Fibroblast of skin of right biceps (primary cell): ENCODE measurements around the gene NEK1.
"Not testable (repeated sequence)": the region's sequence is repeated elsewhere in the genome, so short reads cannot be mapped to it uniquely, and the experiment has no call there.

Experiments used
- DNase-seq: peaks from one replicate; pipeline ENCODE4 v3.0.0-alpha.2; 2013

The NEK1 gene

DNA sequence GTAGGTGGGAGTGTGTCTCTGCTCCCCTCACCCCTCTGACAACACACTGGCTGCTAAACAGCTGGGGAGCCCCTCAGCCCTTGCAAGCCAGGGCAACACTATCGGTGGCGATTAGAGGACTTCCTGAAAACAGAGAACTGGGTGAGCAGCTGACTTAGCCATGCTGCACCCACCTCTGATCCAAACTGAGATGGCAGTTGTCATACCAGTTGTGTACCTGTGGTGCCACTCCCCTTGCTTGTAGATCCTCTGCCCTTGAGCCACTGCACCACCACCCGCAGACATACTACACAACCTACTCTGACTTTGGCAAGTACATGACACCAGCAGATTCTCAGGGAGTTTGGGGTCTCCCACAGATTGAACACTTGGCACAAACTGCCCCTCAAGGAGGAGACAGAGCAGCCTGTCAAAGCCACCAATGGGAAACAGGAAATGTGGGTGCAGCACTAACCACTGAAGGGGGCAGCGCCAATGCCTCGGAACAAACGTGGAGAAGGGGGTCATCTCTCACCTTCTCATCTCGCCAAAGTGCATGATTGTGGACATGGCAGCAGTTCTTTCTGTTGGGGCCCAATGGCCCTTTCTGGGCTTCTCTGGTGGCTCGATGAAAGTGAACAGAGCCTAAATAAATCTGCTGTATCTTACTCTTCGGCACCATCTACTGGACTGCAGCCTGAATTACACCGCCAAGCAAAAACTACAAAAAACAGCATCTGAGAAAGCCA, 119.8 kb downstream of the NEK1 start:
- DNase-seq = peak; percentile 40

- DNase-seq = no peak
Measured at GRCh38 chr4:169491211-169491610, 121.2 kb downstream of the NEK1 start.

GRCh38 chr4:169489306-169489705, 123.1 kb downstream of the NEK1 start:
- no peak for DNase-seq

- DNase-seq = peak; percentile 61
Measured at GRCh38 chr4:169485791-169486742, 126.3 kb downstream of the NEK1 start.

GRCh38 chr4:169485086-169485485, 127.3 kb downstream of the NEK1 start:
- DNase-seq = peak; percentile 36

DNA sequence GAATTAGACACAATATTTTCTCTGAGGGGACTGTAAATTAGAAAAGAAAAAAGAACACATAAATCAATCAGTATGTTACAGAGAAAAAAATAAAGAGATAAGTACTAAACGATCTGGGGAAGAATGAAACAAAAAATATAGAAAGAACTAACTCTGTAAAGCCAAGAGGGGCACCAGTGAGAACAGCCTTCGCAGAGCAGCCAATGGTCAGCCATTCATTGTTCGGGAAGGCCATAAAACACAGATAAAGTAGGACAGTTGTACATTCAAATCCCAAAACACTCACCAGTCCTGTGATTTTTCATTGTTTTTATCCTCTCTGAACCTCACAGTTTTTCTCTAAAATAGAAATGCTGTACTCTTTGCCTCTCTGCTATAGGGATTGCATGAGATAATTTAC, 127.9 kb downstream of the NEK1 start:
- peak; percentile 5 for DNase-seq

DNA sequence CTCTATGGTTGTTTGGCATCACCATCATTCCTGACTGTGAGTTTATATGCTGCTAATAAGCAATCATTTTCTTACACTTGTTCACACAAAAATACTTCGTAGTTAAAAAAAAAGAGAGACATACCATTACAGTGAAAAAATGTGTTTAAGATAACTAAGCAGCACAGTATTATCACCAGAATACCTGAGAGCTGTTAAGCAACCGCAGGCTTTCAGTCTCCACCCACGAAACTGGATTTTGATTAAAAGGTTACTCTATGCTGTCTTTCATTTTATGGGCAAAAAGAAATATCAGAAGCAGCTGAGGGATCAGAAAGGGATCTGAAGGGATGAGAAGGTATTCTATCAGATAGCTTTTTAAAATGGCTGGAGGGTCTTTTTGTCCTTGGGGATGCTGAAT, 148.3 kb downstream of the NEK1 start:
- DNase-seq = no peak

DNA sequence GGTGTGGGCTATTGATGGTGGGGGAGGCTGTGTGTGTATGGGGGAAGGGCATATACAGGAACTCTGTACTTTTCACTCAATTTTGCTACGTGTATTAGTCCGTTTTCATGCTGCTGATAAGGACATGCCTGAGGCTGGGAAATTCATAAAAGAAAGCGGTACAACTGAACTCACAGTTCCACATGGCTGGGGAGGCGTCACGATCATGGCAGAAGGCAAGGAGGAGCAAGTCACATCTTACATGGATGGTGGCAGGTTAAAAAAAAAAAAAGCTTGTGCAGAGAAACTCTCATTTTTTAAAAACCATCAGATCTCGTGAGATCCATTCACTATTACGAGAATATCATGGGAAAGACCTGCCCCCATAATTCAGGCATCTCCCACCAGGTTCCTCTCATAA, 152.3 kb downstream of the NEK1 start:
- no peak for DNase-seq

- DNase-seq = no peak
Measured at GRCh38 chr4:169458575-169458974, 153.8 kb downstream of the NEK1 start.

DNA sequence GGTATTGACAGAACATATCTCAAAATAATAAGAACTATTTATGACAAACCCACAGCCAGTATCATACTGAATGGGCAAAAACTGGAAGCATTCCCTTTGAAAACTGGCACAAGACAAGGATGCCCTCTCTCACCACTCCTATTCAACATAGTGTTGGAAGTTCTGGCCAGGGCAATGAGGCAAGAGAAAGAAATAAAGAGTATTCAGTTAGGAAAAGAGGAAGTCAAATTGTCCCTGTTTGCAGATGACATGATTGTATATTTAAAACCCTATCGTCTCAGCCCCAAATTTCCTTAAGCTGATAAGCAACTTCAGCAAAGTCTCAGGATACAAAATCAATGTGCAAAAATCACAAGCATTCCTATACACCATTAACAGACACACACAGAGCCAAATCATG, 159.7 kb downstream of the NEK1 start:
- DNase-seq = not testable (repeated sequence)

- not testable (repeated sequence) for DNase-seq
Measured at GRCh38 chr4:169448935-169449334, 163.4 kb downstream of the NEK1 start.

- DNase-seq = no peak
Measured at GRCh38 chr4:169446824-169447223, 165.6 kb downstream of the NEK1 start.

- DNase-seq = no peak
Measured at GRCh38 chr4:169443748-169444147, 168.6 kb downstream of the NEK1 start.

DNA sequence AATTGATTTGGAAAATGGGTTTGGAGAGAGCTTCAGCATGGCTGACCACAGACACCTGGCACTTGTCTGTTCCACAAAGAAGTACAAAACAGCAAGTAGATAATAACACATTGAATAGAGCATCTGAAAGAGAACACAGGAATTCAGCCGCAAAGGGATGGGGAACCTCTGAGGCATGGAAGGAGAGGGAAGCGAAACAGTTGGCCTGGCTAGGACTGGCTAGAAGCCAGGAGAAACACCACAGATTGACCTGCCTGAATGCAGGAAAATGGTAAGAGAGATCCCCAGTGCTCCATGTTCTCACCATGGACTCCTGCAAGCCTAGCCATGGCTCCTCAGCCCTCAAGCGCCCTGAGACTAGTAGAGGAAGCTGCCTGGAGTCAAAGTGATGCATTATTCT, 171.9 kb downstream of the NEK1 start:
- no peak for DNase-seq

GRCh38 chr4:169439244-169439643, 173.1 kb downstream of the NEK1 start:
- DNase-seq = no peak

DNA sequence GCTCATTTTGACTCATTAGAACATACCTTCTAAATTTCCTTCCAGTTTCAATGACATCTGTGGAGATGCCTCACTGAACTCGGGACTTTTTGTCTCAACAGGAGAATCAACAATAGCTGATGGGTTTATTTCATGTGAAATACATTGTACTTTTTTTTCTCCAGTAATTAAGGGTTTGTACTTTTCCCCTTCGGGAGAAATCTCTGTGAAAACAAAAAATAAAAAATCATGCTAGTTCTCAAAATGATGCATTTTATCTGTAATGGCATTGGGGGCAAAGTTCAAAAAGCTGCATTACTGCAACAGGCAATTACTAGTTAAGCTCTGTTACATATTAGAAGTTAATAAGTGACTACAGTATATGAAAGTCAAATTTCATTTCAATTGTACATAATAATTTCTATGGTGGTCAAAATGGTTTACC, 174.3 kb downstream of the NEK1 start:
- no peak for DNase-seq

GRCh38 chr4:169437299-169438047, 174.9 kb downstream of the NEK1 start:
- DNase-seq = no peak

GRCh38 chr4:169436734-169437133, 175.6 kb downstream of the NEK1 start:
- no peak for DNase-seq

- no peak for DNase-seq
Measured at GRCh38 chr4:169428376-169428775, 184.0 kb downstream of the NEK1 start.

DNA sequence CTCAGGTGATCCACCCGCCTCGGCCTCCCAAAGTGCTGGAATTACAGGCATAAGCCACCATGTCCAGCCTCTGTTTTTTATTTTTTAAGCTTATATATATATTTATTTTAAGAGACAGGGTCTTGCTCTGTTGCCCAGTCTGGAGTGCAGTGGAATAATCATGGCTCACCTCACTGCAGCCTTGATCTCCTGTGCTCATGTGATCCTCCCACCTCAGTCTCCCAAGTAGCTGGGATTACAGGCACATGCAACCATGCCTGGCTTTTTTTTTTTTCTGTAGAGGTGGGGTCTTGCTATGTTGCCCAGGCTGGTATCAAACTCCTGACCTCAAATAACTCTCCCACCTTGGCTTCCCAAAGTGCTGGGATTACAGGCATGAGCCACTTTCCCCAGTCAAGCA, 184.7 kb downstream of the NEK1 start:
- not testable (repeated sequence) for DNase-seq

- DNase-seq = no peak
Measured at GRCh38 chr4:169420291-169420690, 192.1 kb downstream of the NEK1 start.

GRCh38 chr4:169418846-169419245, 193.5 kb downstream of the NEK1 start:
- peak; percentile 15 for DNase-seq

GRCh38 chr4:169417629-169418282, 194.6 kb downstream of the NEK1 start:
- no peak for DNase-seq
